ENCODE measurements around the gene CLMN. TPM values are rescaled to one million over a fixed set of nuclear protein-coding genes. Genes with fewer than 3 reads are reported as not detected.

Gene CLMN
- polyA plus RNA-seq, 3 donors: 22.0 to 33.7 (median 23.2) TPM

DNA sequence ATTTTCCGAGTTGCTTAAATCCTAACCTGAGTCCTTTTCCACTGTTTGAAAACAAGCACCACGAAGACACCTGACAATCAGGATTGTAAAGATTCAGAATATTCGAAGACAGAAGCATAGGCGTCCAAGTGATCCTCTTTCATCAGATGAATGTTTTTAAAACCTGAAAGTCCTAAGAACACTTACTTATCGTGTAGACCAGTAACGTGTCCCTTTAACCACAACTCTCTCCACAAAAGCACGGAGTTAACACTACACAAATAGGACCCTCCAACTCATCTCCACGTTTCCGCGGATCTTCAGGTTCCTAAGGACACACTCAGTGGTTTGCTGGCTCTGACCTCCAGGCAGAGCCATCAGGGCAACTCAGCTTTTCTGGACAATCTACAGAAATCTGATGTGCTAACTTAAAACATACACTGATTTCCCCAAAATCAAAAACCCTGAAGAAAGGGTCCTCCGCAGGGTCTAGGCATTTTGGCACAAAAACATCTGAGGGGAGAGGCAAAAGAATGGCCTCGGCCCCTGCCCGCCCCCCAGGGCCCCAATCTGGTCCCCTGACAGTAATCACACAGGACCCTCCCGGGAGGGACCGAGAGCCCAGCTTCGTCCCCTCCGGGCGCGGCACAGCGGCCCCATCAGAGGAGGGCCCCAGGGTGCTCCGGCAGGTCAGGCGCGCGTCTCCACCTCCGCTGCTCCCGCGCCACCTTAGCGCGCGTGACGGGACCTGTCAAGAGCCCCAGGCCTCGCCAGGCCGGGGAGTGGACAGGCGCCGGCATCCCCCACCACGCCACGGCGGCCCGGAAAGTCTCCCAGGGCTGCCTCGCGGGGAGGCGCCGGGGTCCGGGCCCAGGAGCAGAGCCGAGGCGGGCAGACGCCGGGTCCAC is 163.3 kb downstream of the CLMN start:
- H3K4me3 Mint-ChIP-seq: peak overlapping the region; percentile 84 to 92
- peaks cover 55% of the 10 kb centered on the region for H3K79me2 ChIP-seq (ENCODE audit: insufficient read depth, low read length)
- no peaks in the 10 kb centered on the region for H3K9me3 ChIP-seq (replicated peaks in 1 of 2; ENCODE audit: control insufficient read depth in 1 of 2, insufficient read depth in 1 of 2, low read length in 2 of 2)
- under 1% methylated on average over 48 of the region's 48 CpGs for WGBS (ENCODE audit: insufficient coverage)
- peak overlapping the region; percentile 49 to 92 for H3K27ac ChIP-seq (ENCODE audit: low read depth in 1 of 2, low read length in 2 of 2)
- H3K36me3 ChIP-seq (replicated peaks in 1 of 2; ENCODE audit: control insufficient read depth in 1 of 2, insufficient read depth in 2 of 2, low read length in 2 of 2): no peaks in the 10 kb centered on the region
- peaks cover 63% of the 10 kb centered on the region for H3K4me1 Mint-ChIP-seq
- H3K27me3 ChIP-seq (ENCODE audit: control insufficient read depth in 2 of 2, insufficient read depth in 2 of 2, low read length in 2 of 2): no peaks in the 10 kb centered on the region
- peak overlapping the region; percentile 87 for H2AFZ ChIP-seq (ENCODE audit: insufficient read depth, low read depth, low read length, poor library complexity, severe bottlenecking)
- intact Hi-C loops (cut with micrococcal nuclease): loop anchor here in 1 of 2 donors (2.0 to 10.0 kb wide), 2 partner anchors 14 to 358 kb away; partner anchors contain the start of gene SYNE3
- H3K4me1 ChIP-seq (ENCODE audit: control insufficient read depth in 1 of 2, insufficient read depth in 2 of 2, low read length in 2 of 2): peaks cover 34 to 39% of the 10 kb centered on the region in 2 donors
- H3K4me2 ChIP-seq (replicated peaks; ENCODE audit: extremely low read depth, low read length, poor library complexity, severe bottlenecking): peak overlapping the region; percentile 91
- H3K9me3 Mint-ChIP-seq: no peaks in the 10 kb centered on the region
- TF ChIP-seq, protein P1, sequence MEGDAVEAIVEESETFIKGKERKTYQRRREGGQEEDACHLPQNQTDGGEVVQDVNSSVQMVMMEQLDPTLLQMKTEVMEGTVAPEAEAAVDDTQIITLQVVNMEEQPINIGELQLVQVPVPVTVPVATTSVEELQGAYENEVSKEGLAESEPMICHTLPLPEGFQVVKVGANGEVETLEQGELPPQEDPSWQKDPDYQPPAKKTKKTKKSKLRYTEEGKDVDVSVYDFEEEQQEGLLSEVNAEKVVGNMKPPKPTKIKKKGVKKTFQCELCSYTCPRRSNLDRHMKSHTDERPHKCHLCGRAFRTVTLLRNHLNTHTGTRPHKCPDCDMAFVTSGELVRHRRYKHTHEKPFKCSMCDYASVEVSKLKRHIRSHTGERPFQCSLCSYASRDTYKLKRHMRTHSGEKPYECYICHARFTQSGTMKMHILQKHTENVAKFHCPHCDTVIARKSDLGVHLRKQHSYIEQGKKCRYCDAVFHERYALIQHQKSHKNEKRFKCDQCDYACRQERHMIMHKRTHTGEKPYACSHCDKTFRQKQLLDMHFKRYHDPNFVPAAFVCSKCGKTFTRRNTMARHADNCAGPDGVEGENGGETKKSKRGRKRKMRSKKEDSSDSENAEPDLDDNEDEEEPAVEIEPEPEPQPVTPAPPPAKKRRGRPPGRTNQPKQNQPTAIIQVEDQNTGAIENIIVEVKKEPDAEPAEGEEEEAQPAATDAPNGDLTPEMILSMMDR (IDR thresholded peaks at IDR 0.05): no peak
- peaks cover 30% of the 10 kb centered on the region for H4K20me1 ChIP-seq (ENCODE audit: insufficient read depth, low read length)
- DNase-seq: peak; percentile 18 to 42 (median 36)
- H3K4me3 ChIP-seq (replicated peaks in 1 of 3; ENCODE audit: low read depth in 2 of 3, low read length in 3 of 3): peak overlapping the region; percentile 61 to 86 (median 82)
- peaks cover 0 to 3% (median 0%) of the 10 kb centered on the region in 3 donors for H3K27me3 Mint-ChIP-seq (ENCODE audit: low read depth in 3 of 3)
- peaks cover 2 to 6% of the 10 kb centered on the region in 2 donors for H3K36me3 Mint-ChIP-seq
- peak overlapping the region; percentile 75 to 91 (median 87) for H3K27ac Mint-ChIP-seq
- peak overlapping the region; percentile 93 for H3K9ac ChIP-seq (ENCODE audit: insufficient read depth, low read length, poor library complexity, severe bottlenecking)

DNA sequence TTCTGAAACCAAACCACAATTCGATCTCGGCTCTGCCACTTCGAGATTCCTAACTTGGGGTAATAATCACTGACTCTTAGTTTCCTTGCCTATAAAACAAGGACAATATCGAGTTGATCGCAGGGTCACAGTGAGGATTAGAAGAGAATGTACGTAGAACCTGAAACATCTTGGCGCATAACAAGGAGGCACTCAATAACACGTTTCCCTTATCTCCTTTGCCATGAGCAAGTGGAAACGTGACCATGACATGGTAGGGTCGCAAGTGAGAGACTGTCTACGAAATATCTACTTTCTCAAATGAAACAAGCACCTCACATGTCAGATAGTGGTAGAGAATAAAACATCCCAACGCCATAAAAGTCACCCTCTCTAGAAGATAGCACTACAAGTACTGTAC is 164.7 kb downstream of the CLMN start:
- peak overlapping the region in 1 of 3 experiments; percentile 86 for H3K4me3 ChIP-seq (replicated peaks in 1 of 3; ENCODE audit: low read depth in 2 of 3, low read length in 3 of 3)

More for the DNA sequence above, 164.7 kb downstream of the CLMN start:
- 92% methylated on average over 4 of the region's 12 CpGs for WGBS (ENCODE audit: insufficient coverage)
- Histone ChIP-seq H4K20me1 (ENCODE audit: insufficient read depth, low read length) (peaks cover 43% of the 10 kb centered on the region), H3K79me2 (ENCODE audit: insufficient read depth, low read length) (peaks cover 69% of the 10 kb centered on the region), H3K9ac (ENCODE audit: insufficient read depth, low read length, poor library complexity, severe bottlenecking) (no peak overlapping the region), H3K36me3 (replicated peaks in 1 of 2; ENCODE audit: control insufficient read depth in 1 of 2, insufficient read depth in 2 of 2, low read length in 2 of 2) (no peaks in the 10 kb centered on the region), H3K9me3 (replicated peaks in 1 of 2; ENCODE audit: control insufficient read depth in 1 of 2, insufficient read depth in 1 of 2, low read length in 2 of 2) (no peaks in the 10 kb centered on the region), H3K27ac (ENCODE audit: low read depth in 1 of 2, low read length in 2 of 2) (peak overlapping the region in 1 of 2 donors; percentile 45), H3K27me3 (ENCODE audit: control insufficient read depth in 2 of 2, insufficient read depth in 2 of 2, low read length in 2 of 2) (no peaks in the 10 kb centered on the region), H2AFZ (ENCODE audit: insufficient read depth, low read depth, low read length, poor library complexity, severe bottlenecking) (no peak overlapping the region), H3K4me1 (ENCODE audit: control insufficient read depth in 1 of 2, insufficient read depth in 2 of 2, low read length in 2 of 2) (peaks cover 34 to 39% of the 10 kb centered on the region in 2 donors), H3K4me2 (replicated peaks; ENCODE audit: extremely low read depth, low read length, poor library complexity, severe bottlenecking) (peak overlapping the region; percentile 91)
- Mint-ChIP-seq H3K4me1 (peaks cover 71% of the 10 kb centered on the region), H3K9me3 (no peaks in the 10 kb centered on the region), H3K27ac (peak overlapping the region in 1 of 7 donors; percentile 2), H3K27me3 (ENCODE audit: low read depth in 3 of 3) (no peaks in the 10 kb centered on the region), H3K4me3 (peak overlapping the region; percentile 3 to 92), H3K36me3 (peaks cover 2 to 6% of the 10 kb centered on the region in 2 donors)
- TF ChIP-seq, protein P1 (IDR thresholded peaks at IDR 0.05): no peak
- no peak for DNase-seq
- intact Hi-C loops (cut with micrococcal nuclease): loop anchor here in 1 of 2 donors (10.0 kb wide), 1 partner anchor 360 kb away; the partner anchor contains the start of gene SYNE3
